ENCODE results near the gene CTXN3. TPM values are rescaled to one million over a fixed set of nuclear protein-coding genes. Genes with fewer than 3 reads are reported as not detected.

Gene CTXN3
- total RNA-seq, 1 donor from 2014 or later, result not detected

GRCh38 chr5:127685662-127686061, 36.8 kb downstream of the CTXN3 start:
- H3K27ac Mint-ChIP-seq, result no peak overlapping the region
- no peak for TF ChIP-seq CTCF (IDR thresholded peaks at IDR 0.05; ENCODE audit: unreplicated experiment)
- DNase-seq (ENCODE audit: low spot score, unreplicated experiment), result no peak
- no peak overlapping the region for H3K4me3 Mint-ChIP-seq (ENCODE audit: low read depth)
- H3K9me3 Mint-ChIP-seq (ENCODE audit: low read depth), result peaks cover 4% of the 10 kb centered on the region
- H3K27me3 Mint-ChIP-seq, result peaks cover 2% of the 10 kb centered on the region
- H3K4me1 Mint-ChIP-seq (ENCODE audit: low read depth), result no peaks in the 10 kb centered on the region
- no peaks in the 10 kb centered on the region for H3K36me3 Mint-ChIP-seq (ENCODE audit: insufficient read depth)

GRCh38 chr5:127686424-127686823, 37.5 kb downstream of the CTXN3 start:
- TF ChIP-seq CTCF (IDR thresholded peaks at IDR 0.05; ENCODE audit: unreplicated experiment), result no peak
- Mint-ChIP-seq H3K4me1 (ENCODE audit: low read depth) (no peaks in the 10 kb centered on the region), H3K4me3 (ENCODE audit: low read depth) (no peak overlapping the region), H3K9me3 (ENCODE audit: low read depth) (peaks cover 6% of the 10 kb centered on the region), H3K27me3 (peaks cover 2% of the 10 kb centered on the region), H3K27ac (no peak overlapping the region), H3K36me3 (ENCODE audit: insufficient read depth) (no peaks in the 10 kb centered on the region)
- no peak for DNase-seq (ENCODE audit: low spot score, unreplicated experiment)

GRCh38 chr5:127694518-127695171, 45.8 kb downstream of the CTXN3 start:
- peaks cover 3% of the 10 kb centered on the region for H3K27me3 Mint-ChIP-seq
- no peak for TF ChIP-seq CTCF (IDR thresholded peaks at IDR 0.05; ENCODE audit: unreplicated experiment)

GRCh38 chr5:127695346-127695745, 46.5 kb downstream of the CTXN3 start:
- no peak for DNase-seq (ENCODE audit: low spot score, unreplicated experiment)
- peaks cover 3% of the 10 kb centered on the region for H3K27me3 Mint-ChIP-seq
- no peak overlapping the region for H3K27ac Mint-ChIP-seq
- peaks cover 3% of the 10 kb centered on the region for H3K9me3 Mint-ChIP-seq (ENCODE audit: low read depth)
- no peaks in the 10 kb centered on the region for H3K36me3 Mint-ChIP-seq (ENCODE audit: insufficient read depth)
- H3K4me1 Mint-ChIP-seq (ENCODE audit: low read depth), result peaks cover 12% of the 10 kb centered on the region
- H3K4me3 Mint-ChIP-seq (ENCODE audit: low read depth), result no peak overlapping the region
- TF ChIP-seq CTCF (IDR thresholded peaks at IDR 0.05; ENCODE audit: unreplicated experiment), result no peak

More at GRCh38 chr5:127694518-127695171, 45.8 kb downstream of the CTXN3 start:
- no peak for DNase-seq (ENCODE audit: low spot score, unreplicated experiment)
- no peaks in the 10 kb centered on the region for H3K36me3 Mint-ChIP-seq (ENCODE audit: insufficient read depth)
- H3K27ac Mint-ChIP-seq, result no peak overlapping the region
- no peak overlapping the region for H3K4me3 Mint-ChIP-seq (ENCODE audit: low read depth)
- peaks cover 3% of the 10 kb centered on the region for H3K9me3 Mint-ChIP-seq (ENCODE audit: low read depth)
- peaks cover 10% of the 10 kb centered on the region for H3K4me1 Mint-ChIP-seq (ENCODE audit: low read depth)

GRCh38 chr5:127696683-127697082, 47.8 kb downstream of the CTXN3 start:
- Mint-ChIP-seq H3K4me3 (ENCODE audit: low read depth) (no peak overlapping the region), H3K27ac (no peak overlapping the region), H3K9me3 (ENCODE audit: low read depth) (peaks cover 3% of the 10 kb centered on the region), H3K27me3 (peaks cover 3% of the 10 kb centered on the region), H3K4me1 (ENCODE audit: low read depth) (peaks cover 18% of the 10 kb centered on the region), H3K36me3 (ENCODE audit: insufficient read depth) (no peaks in the 10 kb centered on the region)
- no peak for DNase-seq (ENCODE audit: low spot score, unreplicated experiment)
- TF ChIP-seq CTCF (IDR thresholded peaks at IDR 0.05; ENCODE audit: unreplicated experiment), result no peak

Measured in progenitor cell of endocrine pancreas (in vitro differentiated cells).